Airway epithelial cell (primary cell): ENCODE results near the gene SEPTIN14. TPM values are rescaled to one million over a fixed set of nuclear protein-coding genes. Genes with fewer than 3 reads are reported as not detected.

Experiments used
- total RNA-seq: library from RNA; depleted of rRNA; stranded (reverse); fragments of >200 nt; gene quantifications from 2 replicates; pipeline ENCODE4 v1.2.3, GENCODE V29; 2015

Gene SEPTIN14
- not detected in 2 replicates for total RNA-seq

DNA sequence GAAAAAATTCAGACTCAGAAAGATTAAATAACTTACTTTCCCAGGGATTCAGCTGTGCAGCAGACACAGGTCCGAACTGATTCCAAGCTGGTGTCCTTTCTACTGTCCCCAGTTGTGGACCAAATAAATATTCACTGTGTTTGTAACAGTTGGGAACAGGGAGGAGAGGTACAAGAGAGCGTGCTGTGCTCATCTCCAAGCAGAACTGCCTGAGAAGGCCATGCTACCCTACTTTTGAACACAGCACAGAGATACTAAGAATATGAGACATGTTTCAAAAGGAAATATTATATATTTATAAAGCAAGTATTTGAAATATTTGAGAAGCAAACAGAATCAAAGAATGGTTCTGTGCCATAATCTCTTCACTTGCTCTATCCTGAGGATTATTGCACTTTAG is at the start of gene SEPTIN14:
Gene SEPTIN14 (minus strand): TSS at position 101 of the 400 bp plus-strand sequence. CDS start 756 bp downstream, outside the sequence.

Other genes starting within 250 kb of the SEPTIN14 start
- 0.56 and 1.3 TPM in 2 replicates for gene ZNF713, start 24.7 kb upstream of the SEPTIN14 start, total RNA-seq
- gene MRPS17, start 89.1 kb upstream of the SEPTIN14 start, total RNA-seq: 11.1 and 16.0 TPM in 2 replicates
- 50.1 and 60.1 TPM in 2 replicates for gene NIPSNAP2, start 101.8 kb upstream of the SEPTIN14 start, total RNA-seq
- gene PSPH, start 188.7 kb upstream of the SEPTIN14 start, total RNA-seq: 50.4 and 64.1 TPM in 2 replicates
- 224 and 240 TPM in 2 replicates for gene CCT6A, start 189.0 kb upstream of the SEPTIN14 start, total RNA-seq
- 124 and 158 TPM in 2 replicates for gene SUMF2, start 201.5 kb upstream of the SEPTIN14 start, total RNA-seq
- 0.07 TPM in 1 of 2 replicates, not detected in the other for gene PHKG1, start 230.2 kb upstream of the SEPTIN14 start, total RNA-seq
- 599 and 665 TPM in 2 replicates for gene CHCHD2, start 243.7 kb upstream of the SEPTIN14 start, total RNA-seq